OCI-LY3 (cell line): ENCODE measurements around the gene MBTD1.

Experiments
- H2AFZ ChIP-seq: fragments of 200-600, 300-600 bp; shearing (Covaris generic); 2 replicates; pipeline ENCODE4 v1.6.0; 2014; ENCODE audit warnings: antibody characterized with exemption, low read depth, low read length
- H3K27ac ChIP-seq: fragments of 200-600, 300-600 bp; sonication (generic); 2 replicates; pipeline ENCODE4 v1.5.1; 2014; ENCODE audit warnings: mild to moderate bottlenecking, low read length, moderate library complexity, mixed read lengths
- H3K27me3 ChIP-seq: fragments of 200-600, 300-600 bp; sonication (generic); 2 replicates; pipeline ENCODE4 v1.6.1; 2014; ENCODE audit warnings: low read depth, low read length, mixed read lengths
- H3K36me3 ChIP-seq: fragments of 200-600, 300-600 bp; sonication (generic); replicated peaks from 2 replicates; pipeline ENCODE3; 2014; ENCODE audit warnings: low read depth, low read length, mixed read lengths
- H3K4me1 ChIP-seq: fragments of 300-600, 200-600 bp; sonication (generic); 2 replicates; pipeline ENCODE4 v1.6.1; 2014; ENCODE audit warnings: low read length, mixed read lengths
- H3K4me2 ChIP-seq: fragments of 200-600, 300-600 bp; sonication (generic); 2 replicates; pipeline ENCODE4 v1.6.1; 2014; ENCODE audit warnings: low read length, mixed read lengths
- H3K4me3 ChIP-seq: fragments of 300-600, 200-600 bp; sonication (generic); 2 replicates; pipeline ENCODE4 v1.5.1; 2014; ENCODE audit warnings: antibody characterized with exemption, mild to moderate bottlenecking, low read length, moderate library complexity
- H3K79me2 ChIP-seq: fragments of 300-600, 200-600 bp; shearing (Covaris generic); 2 replicates; pipeline ENCODE4 v1.6.1; 2014; ENCODE audit warnings: mild to moderate bottlenecking, low read length, mixed read lengths
- H3K9ac ChIP-seq: fragments of 300-600, 200-600 bp; shearing (Covaris generic); 2 replicates; pipeline ENCODE4 v1.6.0; 2014; ENCODE audit warnings: mild to moderate bottlenecking, low read length, moderate library complexity
- H3K9me3 ChIP-seq: fragments of 200-600, 300-600 bp; shearing (Covaris generic); 2 replicates; pipeline ENCODE4 v1.6.1; 2014; ENCODE audit warnings: low read length, mixed read lengths; ENCODE audit not compliant: insufficient read depth
- H4K20me1 ChIP-seq: fragments of 200-600, 300-600 bp; sonication (generic); 2 replicates; pipeline ENCODE4 v1.6.1; 2016; ENCODE audit warnings: low read length, mixed read lengths; ENCODE audit not compliant: insufficient read depth
- EZH2phosphoT487 ChIP-seq: fragments of 200-600 bp; shearing (Covaris generic); IDR thresholded peaks from 2 replicates; pipeline ENCODE4 v1.6.1; 2018; ENCODE audit warnings: antibody characterized with exemption, mixed run types, low read depth
- TF ChIP-seq, protein P1 (sequence below): fragments of 200-600, 300-600 bp; sonication (generic); IDR thresholded peaks from 2 replicates; pipeline ENCODE4 v1.5.1; 2014; ENCODE audit warnings: antibody characterized with exemption, low read length, low read depth

The MBTD1 gene

GRCh38 chr17:51154176-51154575 lies 105.7 kb downstream of the MBTD1 start:
- H3K27ac ChIP-seq, result peak overlapping the region; percentile 61
- H3K4me2 ChIP-seq, result peak overlapping the region; percentile 95
- no peaks in the 10 kb centered on the region for H3K9me3 ChIP-seq
- H4K20me1 ChIP-seq, result no peaks in the 10 kb centered on the region
- H3K4me1 ChIP-seq, result peaks cover 19% of the 10 kb centered on the region
- peaks cover 21% of the 10 kb centered on the region for H3K36me3 ChIP-seq
- peak overlapping the region; percentile 85 for H3K9ac ChIP-seq
- no peak for TF ChIP-seq EZH2phosphoT487
- TF ChIP-seq, protein P1, sequence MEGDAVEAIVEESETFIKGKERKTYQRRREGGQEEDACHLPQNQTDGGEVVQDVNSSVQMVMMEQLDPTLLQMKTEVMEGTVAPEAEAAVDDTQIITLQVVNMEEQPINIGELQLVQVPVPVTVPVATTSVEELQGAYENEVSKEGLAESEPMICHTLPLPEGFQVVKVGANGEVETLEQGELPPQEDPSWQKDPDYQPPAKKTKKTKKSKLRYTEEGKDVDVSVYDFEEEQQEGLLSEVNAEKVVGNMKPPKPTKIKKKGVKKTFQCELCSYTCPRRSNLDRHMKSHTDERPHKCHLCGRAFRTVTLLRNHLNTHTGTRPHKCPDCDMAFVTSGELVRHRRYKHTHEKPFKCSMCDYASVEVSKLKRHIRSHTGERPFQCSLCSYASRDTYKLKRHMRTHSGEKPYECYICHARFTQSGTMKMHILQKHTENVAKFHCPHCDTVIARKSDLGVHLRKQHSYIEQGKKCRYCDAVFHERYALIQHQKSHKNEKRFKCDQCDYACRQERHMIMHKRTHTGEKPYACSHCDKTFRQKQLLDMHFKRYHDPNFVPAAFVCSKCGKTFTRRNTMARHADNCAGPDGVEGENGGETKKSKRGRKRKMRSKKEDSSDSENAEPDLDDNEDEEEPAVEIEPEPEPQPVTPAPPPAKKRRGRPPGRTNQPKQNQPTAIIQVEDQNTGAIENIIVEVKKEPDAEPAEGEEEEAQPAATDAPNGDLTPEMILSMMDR, result no peak
- H3K79me2 ChIP-seq, result peaks cover 59% of the 10 kb centered on the region
- no peak overlapping the region for H2AFZ ChIP-seq
- H3K4me3 ChIP-seq, result peak overlapping the region; percentile 94
- H3K27me3 ChIP-seq, result no peaks in the 10 kb centered on the region

- H3K4me2 ChIP-seq, result peak within 1 kb of the TSS; percentile 95
- peak within 1 kb of the TSS; percentile 94 for H3K4me3 ChIP-seq
- no peaks in the 10 kb centered on the region for H4K20me1 ChIP-seq
- no peaks in the 10 kb centered on the region for H3K27me3 ChIP-seq
- peak within 1 kb of the TSS; percentile 65 for H3K27ac ChIP-seq
- TF ChIP-seq, protein P1, result peak; percentile 89
- no peak for TF ChIP-seq EZH2phosphoT487
- peaks cover 19% of the 10 kb centered on the region for H3K36me3 ChIP-seq
- no peaks in the 10 kb centered on the region for H3K9me3 ChIP-seq
- H3K79me2 ChIP-seq, result peaks cover 51% of the 10 kb centered on the region
- H3K4me1 ChIP-seq, result peaks cover 19% of the 10 kb centered on the region
- H3K9ac ChIP-seq, result peak within 1 kb of the TSS; percentile 85
- peak within 1 kb of the TSS; percentile 97 for H2AFZ ChIP-seq
Measured at GRCh38 chr17:51153210-51154072, 106.4 kb downstream of the MBTD1 start, which contains the start of gene NME1. NME1 (plus strand) TSS chr17:51153559; CDS start chr17:51155655, 2,096 bp downstream.

DNA sequence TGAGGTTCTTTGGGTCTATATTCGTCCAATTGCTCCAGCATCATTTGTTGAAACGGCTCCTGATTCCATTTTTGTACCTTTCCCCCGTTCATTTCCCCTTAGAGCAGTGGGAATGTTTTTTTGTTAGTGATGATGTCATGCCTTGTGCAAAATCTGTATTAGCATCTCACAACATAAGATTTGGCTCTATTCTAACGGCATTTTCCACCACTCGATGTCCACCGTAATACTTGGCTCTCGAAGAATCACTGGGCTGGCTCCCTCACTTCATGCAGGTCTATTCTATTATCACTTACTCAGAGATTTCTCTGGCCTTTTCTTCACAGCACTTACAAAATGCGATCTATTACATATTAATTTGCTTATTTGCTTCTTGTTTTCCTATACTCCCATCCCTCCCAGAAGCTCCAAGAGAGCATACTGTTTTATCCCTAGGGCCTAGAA lies 107.1 kb downstream of the MBTD1 start:
- TF ChIP-seq EZH2phosphoT487, result no peak
- TF ChIP-seq, protein P1, result no peak
- no peaks in the 10 kb centered on the region for H3K27me3 ChIP-seq
- H3K4me2 ChIP-seq, result peak overlapping the region; percentile 82
- peaks cover 17% of the 10 kb centered on the region for H3K36me3 ChIP-seq
- H3K79me2 ChIP-seq, result peaks cover 45% of the 10 kb centered on the region
- H3K4me3 ChIP-seq, result peak overlapping the region; percentile 83
- H3K4me1 ChIP-seq, result peaks cover 22% of the 10 kb centered on the region
- no peaks in the 10 kb centered on the region for H3K9me3 ChIP-seq
- H3K27ac ChIP-seq, result peak overlapping the region; percentile 65
- H4K20me1 ChIP-seq, result no peaks in the 10 kb centered on the region
- peak overlapping the region; percentile 75 for H3K9ac ChIP-seq
- peak overlapping the region; percentile 97 for H2AFZ ChIP-seq

DNA sequence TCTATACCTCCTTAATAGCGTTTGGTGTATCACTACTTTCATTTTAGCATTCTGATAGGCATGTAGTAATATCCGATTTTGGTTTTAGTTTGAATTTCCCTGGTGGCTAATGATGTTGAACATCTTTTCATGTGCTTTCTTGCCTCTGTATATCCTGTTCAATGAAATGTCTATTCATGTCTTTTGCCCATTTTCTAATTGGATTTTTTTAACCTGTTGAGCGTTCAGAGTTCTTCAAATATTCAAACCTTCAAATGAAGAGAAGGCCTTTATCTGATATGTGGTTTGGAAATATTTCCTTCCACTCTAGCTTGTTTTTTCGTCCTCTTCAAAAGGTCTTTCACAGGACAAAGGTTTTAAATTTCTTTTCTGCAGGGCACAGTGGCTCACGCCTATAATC lies 108.9 kb downstream of the MBTD1 start:
- peaks cover 27% of the 10 kb centered on the region for H3K4me1 ChIP-seq
- H3K9me3 ChIP-seq, result no peaks in the 10 kb centered on the region
- H4K20me1 ChIP-seq, result no peaks in the 10 kb centered on the region
- no peak overlapping the region for H2AFZ ChIP-seq
- no peak overlapping the region for H3K4me2 ChIP-seq
- H3K79me2 ChIP-seq, result peaks cover 26% of the 10 kb centered on the region
- no peak overlapping the region for H3K4me3 ChIP-seq
- no peaks in the 10 kb centered on the region for H3K27me3 ChIP-seq
- no peak for TF ChIP-seq EZH2phosphoT487
- TF ChIP-seq, protein P1, result no peak
- no peak overlapping the region for H3K9ac ChIP-seq
- H3K27ac ChIP-seq, result no peak overlapping the region
- peaks cover 6% of the 10 kb centered on the region for H3K36me3 ChIP-seq
